ENCODE results near the gene CLEC9A.

The CLEC9A gene

DNA sequence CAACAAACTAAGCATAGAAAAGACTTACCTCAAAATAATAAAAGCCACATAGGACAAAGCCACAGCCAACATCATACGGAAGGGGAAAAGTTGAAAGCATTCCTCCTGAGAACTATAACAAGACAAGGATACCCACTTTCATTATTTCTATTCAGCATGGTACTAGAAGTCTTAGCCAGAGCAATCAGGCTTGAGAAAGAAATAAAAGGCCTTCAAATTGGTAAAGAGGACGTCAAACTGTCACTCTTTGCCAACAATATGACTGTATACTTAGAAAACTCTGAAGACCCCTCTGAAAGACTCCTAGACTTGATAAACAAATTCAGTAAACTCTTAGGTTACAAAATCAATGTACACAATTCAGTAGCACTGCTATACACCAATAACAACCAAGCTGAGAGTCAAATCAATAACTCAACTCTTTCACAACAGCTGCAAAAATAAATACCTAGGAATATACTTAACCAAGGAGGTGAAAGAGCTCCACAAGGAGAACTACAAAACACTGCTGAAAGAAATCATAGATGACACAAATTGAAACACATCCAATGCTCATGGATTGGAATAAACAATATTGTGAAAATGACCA, 79.9 kb downstream of the CLEC9A start:
- no peak for DNase-seq (ENCODE audit: low read depth in 2 of 2)

DNA sequence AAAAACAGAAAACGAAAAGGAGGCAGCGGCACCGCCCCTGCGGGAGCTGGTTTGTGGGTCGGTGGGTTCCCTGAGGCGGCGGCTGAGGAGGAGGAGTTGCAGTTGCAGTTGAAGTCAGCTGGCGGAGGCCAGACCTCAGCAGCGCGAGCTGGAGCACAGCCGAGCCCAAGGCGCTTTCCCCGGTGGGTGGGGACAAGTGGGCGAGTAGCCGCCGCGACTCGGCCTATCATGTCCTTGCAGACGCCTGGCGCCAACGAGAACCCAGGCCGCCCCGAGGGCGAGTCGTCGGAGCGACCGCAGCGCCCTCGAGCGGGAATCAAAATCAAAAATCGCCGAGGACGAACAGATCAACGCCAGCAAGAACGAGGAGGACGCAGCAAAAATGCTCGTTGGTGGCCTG, 81.0 kb downstream of the CLEC9A start:
- DNase-seq (ENCODE audit: low read depth in 2 of 2): no peak

DNA sequence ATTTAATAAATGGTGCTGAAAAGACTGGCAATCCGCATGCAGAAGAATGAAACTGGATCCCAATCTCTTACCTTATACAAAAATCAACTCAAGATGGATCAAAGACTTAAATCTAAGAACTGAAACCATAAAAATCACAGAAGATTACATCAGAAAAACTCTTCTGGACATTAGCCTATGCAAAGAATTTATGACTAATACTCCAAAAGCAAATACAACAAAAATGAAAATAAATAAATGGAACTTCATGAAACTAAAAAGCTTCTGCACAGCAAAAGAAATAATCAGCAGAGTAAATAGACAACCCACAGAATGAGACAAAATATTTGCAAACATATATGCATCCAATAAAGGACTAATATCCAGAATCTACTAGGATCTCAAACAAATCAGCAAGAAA, 82.6 kb downstream of the CLEC9A start:
- no peak for DNase-seq (ENCODE audit: low read depth in 2 of 2)

DNA sequence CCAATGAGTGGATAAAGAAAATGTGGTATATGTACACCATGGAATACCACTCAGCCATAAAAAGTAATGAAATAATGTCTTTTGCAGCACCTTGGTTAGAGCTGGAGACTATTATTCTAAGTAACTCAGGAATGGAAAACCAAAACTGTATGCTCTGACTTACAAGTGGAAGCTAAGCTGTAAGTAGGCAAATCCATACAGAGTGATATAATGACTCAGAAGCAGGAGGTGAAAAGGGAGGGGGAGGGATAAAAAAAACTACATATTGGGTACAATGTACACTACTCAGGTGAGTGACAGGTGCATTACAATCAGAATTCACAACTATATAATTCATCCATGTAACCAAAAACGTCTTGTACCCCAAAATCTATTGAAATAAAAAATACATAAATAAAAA, 83.4 kb downstream of the CLEC9A start:
- no peak for DNase-seq (ENCODE audit: low read depth in 2 of 2)

DNA sequence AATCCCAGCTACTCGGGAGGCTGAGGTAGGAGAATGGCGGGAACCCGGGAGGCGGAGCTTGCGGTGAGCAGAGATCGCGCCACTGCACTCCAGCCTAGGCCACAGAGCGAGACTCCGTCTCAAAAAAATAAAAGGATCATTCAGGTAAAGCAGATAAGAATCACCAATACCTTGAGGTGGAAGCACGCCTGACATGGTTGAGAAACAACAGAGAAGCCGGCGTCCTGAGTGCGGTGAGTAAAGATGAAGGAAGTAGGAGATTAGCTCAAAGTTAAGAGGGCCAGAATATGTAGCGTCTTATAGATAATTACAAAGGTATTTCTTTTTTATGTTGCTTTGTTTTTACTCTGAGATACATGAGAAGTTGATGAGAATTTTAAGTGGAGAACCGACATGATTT, 84.8 kb downstream of the CLEC9A start:
- no peak for DNase-seq (ENCODE audit: low read depth in 2 of 2)

All from stimulated activated CD4-positive, alpha-beta T cell treated with anti-CD3 and anti-CD28 coated beads, Interleukin-12 subunit alpha, Interleukin-12 subunit beta, amount 100 ng/mL, for 24 hours (primary cell).